NCI-H1930 (cell line): ENCODE data around the gene VPS35.

ENCODE experiments used
- DNase-seq, 2 experiments: peaks; one replicate each; lab custom pipeline; 2025; lab: John Stamatoyannopoulos, UW

Gene VPS35

DNA sequence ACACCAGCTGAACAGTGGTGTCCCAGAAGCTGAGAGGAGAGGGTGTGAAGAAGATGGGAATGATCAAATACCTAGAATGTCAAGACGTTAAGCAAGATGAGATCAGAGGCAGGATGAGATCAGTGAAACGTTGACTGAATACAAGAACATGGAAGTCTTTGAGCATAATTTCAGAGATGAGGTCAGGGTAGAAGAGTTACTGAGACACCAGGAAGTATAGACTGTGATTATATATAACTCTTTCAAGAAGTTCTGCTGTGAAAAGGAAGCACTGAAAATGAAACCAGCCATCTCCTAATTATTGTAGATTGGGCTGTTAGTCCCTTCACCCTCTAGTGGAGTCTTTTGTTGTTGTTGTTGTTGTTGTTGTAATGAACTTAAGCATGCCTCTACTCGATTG, 76.9 kb downstream of the VPS35 start:
- no peak for DNase-seq

DNA sequence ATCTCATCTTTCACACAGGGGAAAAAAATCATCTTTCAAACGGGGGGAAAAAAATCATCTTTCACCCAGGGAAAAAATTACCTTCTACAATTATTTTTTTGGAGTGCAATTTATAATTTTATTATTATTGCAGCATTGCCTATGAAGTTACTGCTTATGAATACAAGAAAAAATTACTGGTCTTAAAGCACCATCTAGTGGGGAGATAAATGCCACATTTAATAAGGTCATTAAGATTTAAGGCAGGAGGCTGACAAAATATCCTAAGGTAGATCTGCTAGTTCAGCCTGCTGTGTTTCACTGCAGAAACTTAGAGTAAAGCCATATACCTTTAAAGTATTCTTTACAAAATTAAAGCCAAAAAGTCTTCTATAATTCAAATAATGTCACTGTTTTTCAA, 81.4 kb downstream of the VPS35 start:
- DNase-seq: no peak

DNA sequence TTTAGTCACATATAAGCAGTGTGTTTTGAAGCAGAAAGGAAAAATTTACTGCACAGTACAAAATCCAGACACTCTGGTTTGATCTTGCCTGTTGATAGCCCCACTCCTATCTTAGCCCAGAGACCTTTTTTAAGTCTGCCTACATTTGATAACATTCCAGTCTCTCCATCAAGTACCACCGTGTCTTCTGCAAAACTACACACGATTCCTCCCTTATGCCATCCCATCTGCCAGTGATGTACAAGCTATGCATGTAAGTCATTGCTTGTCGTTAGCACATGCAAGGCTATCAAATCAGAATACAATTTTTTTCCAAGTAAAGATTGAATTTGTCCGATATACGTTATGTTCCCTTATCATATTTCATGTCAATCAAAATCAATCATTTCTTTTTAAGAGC, 82.7 kb downstream of the VPS35 start:
- DNase-seq: no peak
